K562 (cell line): ENCODE data around the gene TRIM33. TPM values are rescaled to one million over a fixed set of nuclear protein-coding genes. Genes with fewer than 3 reads are reported as not detected.

ENCODE experiments used
- EP300 ChIP-seq: IDR thresholded peaks from 2 replicates; pipeline ENCODE4 v1.6.1; 2012; ENCODE audit warnings: low read length, improper control_type of control experiment
- GABPB1 ChIP-seq: sonication (generic); formaldehyde crosslinking; IDR thresholded peaks from 2 replicates; pipeline ENCODE4 v1.8.0; 2022; ENCODE audit warnings: mild to moderate bottlenecking, missing genetic modification reagents
- KDM5B ChIP-seq: fragments of 200-600 bp; sonication (generic); IDR thresholded peaks from 2 replicates; pipeline ENCODE4 v1.6.1; 2012; ENCODE audit warnings: low read depth, mild to moderate bottlenecking, moderate library complexity, low read length, control low read depth, inconsistent platforms; ENCODE audit not compliant: insufficient replicate concordance
- RUNX1 ChIP-seq: sonication (generic); IDR thresholded peaks from 2 replicates; pipeline ENCODE4 v1.6.1; 2016; ENCODE audit warnings: antibody characterized with exemption, low read depth
- TEAD4 ChIP-seq, 2 experiments: sonication (generic) in 1 of 2; formaldehyde crosslinking in 1 of 2; IDR thresholded peaks; 2 replicates each; pipeline versions ENCODE4 v1.6.1 to v1.8.0; 2012 to 2022; ENCODE audit warnings: borderline replicate concordance in 1 of 2, inconsistent platforms in 1 of 2, low read length in 1 of 2, mild to moderate bottlenecking in 1 of 2, missing genetic modification reagents in 1 of 2
- ZBTB7A ChIP-seq: IDR thresholded peaks from 2 replicates; pipeline ENCODE4 v1.6.1; 2011; ENCODE audit warnings: low read depth, mild to moderate bottlenecking, low read length, moderate library complexity, borderline replicate concordance; ENCODE audit not compliant: control insufficient read depth
- ZNF561 ChIP-seq: fragments of 450-650 bp; formaldehyde crosslinking; conservative IDR thresholded peaks from 2 replicates; pipeline ENCODE4 v1.4.0; 2020; ENCODE audit warnings: mild to moderate bottlenecking, moderate library complexity
- polyA plus RNA-seq, 8 experiments: library from polyadenylated mRNA; depleted of rRNA in 4 of 8; stranded (reverse) in 5 of 8; unstranded in 3 of 8; fragments of >200 nt; fragmentation: Nextera tagmentation in 2 of 8; fragmentation: Illumina TruSeq in 1 of 8; extraction: Ambion mirVana in 2 of 8; extraction: Trizol in 1 of 8; gene quantifications; 2 replicates each; pipeline versions ENCODE4 v1.2.1 to v1.2.3, GENCODE V29; 2011 to 2014; ENCODE audit warnings: inconsistent platforms in 1 of 8, missing spikeins in 1 of 8
- total RNA-seq, 7 experiments: library from RNA; depleted of rRNA in 6 of 7; stranded (reverse); fragments of >200 nt in 6 of 7; fragmentation: Illumina TruSeq in 2 of 7; extraction: Trizol in 2 of 7; gene quantifications; 2 replicates each; pipeline versions ENCODE4 v1.2.1 to v1.2.3, GENCODE V29; 2011 to 2021; ENCODE audit warnings: low replicate concordance in 1 of 7
- TF ChIP-seq, protein P1 (sequence below): fragments of 450-650 bp; IDR thresholded peaks from 2 replicates; pipeline ENCODE4 v1.6.1; 2016; ENCODE audit warnings: mild to moderate bottlenecking, moderate library complexity
- TF ChIP-seq, protein P2 (sequence below): sonication (generic); formaldehyde crosslinking; IDR thresholded peaks from 2 replicates; pipeline ENCODE4 v1.8.1; 2023; ENCODE audit warnings: missing genetic modification reagents, mild to moderate bottlenecking, borderline replicate concordance

The TRIM33 gene
- total and polyA plus RNA-seq, 9 of the 15 experiments (the other 6 are each of a cell fraction or from before 2014, with no cell fraction given) = 9.3 to 58.4 (median 40.2) TPM

DNA sequence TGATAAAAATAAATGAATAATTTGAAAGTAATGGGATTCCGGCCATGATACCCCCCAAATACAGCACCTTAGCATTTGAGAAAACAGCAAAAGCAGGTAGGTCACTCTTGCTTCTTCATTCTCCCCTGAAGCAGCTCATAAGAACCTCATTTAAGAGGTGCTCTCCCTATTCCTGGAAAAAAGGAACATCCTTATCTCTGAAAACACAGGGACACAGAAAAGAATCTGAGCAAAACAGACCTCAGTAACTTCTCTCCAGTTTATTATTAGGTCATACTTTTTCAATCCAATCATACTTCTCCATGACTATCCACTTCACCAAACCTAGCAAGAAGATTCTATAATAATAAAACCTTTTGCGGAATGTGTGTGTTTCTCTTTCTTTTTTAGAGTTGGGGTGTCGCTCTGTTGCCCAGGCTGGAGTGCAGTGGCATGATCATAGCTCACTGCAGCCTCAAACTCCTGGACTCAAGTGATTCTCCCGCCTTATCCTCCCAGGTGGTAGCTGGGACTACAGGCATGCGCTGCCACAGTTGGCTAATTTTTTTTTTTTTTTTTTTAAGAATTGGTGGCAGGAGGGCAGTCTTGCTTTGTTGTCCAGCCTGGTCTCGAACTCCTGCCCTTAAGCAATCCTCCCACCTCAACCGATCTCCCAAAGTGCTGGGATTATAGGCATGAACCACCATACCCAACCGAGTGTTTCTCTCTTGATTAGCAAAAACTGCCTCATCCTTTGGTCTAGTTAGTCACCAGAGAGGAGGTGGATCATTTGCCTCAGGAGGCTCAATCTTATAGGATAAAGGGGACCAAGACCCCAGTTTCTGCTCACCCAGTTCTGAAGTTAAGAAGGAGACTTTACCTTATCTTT, 10.6 kb upstream of the TRIM33 start (continued):
- TF ChIP-seq, protein P1, sequence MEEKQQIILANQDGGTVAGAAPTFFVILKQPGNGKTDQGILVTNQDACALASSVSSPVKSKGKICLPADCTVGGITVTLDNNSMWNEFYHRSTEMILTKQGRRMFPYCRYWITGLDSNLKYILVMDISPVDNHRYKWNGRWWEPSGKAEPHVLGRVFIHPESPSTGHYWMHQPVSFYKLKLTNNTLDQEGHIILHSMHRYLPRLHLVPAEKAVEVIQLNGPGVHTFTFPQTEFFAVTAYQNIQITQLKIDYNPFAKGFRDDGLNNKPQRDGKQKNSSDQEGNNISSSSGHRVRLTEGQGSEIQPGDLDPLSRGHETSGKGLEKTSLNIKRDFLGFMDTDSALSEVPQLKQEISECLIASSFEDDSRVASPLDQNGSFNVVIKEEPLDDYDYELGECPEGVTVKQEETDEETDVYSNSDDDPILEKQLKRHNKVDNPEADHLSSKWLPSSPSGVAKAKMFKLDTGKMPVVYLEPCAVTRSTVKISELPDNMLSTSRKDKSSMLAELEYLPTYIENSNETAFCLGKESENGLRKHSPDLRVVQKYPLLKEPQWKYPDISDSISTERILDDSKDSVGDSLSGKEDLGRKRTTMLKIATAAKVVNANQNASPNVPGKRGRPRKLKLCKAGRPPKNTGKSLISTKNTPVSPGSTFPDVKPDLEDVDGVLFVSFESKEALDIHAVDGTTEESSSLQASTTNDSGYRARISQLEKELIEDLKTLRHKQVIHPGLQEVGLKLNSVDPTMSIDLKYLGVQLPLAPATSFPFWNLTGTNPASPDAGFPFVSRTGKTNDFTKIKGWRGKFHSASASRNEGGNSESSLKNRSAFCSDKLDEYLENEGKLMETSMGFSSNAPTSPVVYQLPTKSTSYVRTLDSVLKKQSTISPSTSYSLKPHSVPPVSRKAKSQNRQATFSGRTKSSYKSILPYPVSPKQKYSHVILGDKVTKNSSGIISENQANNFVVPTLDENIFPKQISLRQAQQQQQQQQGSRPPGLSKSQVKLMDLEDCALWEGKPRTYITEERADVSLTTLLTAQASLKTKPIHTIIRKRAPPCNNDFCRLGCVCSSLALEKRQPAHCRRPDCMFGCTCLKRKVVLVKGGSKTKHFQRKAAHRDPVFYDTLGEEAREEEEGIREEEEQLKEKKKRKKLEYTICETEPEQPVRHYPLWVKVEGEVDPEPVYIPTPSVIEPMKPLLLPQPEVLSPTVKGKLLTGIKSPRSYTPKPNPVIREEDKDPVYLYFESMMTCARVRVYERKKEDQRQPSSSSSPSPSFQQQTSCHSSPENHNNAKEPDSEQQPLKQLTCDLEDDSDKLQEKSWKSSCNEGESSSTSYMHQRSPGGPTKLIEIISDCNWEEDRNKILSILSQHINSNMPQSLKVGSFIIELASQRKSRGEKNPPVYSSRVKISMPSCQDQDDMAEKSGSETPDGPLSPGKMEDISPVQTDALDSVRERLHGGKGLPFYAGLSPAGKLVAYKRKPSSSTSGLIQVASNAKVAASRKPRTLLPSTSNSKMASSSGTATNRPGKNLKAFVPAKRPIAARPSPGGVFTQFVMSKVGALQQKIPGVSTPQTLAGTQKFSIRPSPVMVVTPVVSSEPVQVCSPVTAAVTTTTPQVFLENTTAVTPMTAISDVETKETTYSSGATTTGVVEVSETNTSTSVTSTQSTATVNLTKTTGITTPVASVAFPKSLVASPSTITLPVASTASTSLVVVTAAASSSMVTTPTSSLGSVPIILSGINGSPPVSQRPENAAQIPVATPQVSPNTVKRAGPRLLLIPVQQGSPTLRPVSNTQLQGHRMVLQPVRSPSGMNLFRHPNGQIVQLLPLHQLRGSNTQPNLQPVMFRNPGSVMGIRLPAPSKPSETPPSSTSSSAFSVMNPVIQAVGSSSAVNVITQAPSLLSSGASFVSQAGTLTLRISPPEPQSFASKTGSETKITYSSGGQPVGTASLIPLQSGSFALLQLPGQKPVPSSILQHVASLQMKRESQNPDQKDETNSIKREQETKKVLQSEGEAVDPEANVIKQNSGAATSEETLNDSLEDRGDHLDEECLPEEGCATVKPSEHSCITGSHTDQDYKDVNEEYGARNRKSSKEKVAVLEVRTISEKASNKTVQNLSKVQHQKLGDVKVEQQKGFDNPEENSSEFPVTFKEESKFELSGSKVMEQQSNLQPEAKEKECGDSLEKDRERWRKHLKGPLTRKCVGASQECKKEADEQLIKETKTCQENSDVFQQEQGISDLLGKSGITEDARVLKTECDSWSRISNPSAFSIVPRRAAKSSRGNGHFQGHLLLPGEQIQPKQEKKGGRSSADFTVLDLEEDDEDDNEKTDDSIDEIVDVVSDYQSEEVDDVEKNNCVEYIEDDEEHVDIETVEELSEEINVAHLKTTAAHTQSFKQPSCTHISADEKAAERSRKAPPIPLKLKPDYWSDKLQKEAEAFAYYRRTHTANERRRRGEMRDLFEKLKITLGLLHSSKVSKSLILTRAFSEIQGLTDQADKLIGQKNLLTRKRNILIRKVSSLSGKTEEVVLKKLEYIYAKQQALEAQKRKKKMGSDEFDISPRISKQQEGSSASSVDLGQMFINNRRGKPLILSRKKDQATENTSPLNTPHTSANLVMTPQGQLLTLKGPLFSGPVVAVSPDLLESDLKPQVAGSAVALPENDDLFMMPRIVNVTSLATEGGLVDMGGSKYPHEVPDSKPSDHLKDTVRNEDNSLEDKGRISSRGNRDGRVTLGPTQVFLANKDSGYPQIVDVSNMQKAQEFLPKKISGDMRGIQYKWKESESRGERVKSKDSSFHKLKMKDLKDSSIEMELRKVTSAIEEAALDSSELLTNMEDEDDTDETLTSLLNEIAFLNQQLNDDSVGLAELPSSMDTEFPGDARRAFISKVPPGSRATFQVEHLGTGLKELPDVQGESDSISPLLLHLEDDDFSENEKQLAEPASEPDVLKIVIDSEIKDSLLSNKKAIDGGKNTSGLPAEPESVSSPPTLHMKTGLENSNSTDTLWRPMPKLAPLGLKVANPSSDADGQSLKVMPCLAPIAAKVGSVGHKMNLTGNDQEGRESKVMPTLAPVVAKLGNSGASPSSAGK = peak; percentile 50; the same call in 1 of the 2 replicates
- no peak for TF ChIP-seq RUNX1
- TF ChIP-seq TEAD4 (IDR thresholded peaks at IDR 0.05; ENCODE audit: low read length) = peak; percentile 35; the same call in 1 of the 2 replicates
- no peak for TF ChIP-seq TEAD4 (CRISPR knock-in tag; IDR thresholded peaks at IDR 0.05; ENCODE audit: borderline replicate concordance)
- TF ChIP-seq ZNF561 (CRISPR knock-in tag) = no peak
- no peak for TF ChIP-seq KDM5B
- TF ChIP-seq ZBTB7A = peak; percentile 64; the same call in 1 of the 2 replicates
- TF ChIP-seq, protein P2, sequence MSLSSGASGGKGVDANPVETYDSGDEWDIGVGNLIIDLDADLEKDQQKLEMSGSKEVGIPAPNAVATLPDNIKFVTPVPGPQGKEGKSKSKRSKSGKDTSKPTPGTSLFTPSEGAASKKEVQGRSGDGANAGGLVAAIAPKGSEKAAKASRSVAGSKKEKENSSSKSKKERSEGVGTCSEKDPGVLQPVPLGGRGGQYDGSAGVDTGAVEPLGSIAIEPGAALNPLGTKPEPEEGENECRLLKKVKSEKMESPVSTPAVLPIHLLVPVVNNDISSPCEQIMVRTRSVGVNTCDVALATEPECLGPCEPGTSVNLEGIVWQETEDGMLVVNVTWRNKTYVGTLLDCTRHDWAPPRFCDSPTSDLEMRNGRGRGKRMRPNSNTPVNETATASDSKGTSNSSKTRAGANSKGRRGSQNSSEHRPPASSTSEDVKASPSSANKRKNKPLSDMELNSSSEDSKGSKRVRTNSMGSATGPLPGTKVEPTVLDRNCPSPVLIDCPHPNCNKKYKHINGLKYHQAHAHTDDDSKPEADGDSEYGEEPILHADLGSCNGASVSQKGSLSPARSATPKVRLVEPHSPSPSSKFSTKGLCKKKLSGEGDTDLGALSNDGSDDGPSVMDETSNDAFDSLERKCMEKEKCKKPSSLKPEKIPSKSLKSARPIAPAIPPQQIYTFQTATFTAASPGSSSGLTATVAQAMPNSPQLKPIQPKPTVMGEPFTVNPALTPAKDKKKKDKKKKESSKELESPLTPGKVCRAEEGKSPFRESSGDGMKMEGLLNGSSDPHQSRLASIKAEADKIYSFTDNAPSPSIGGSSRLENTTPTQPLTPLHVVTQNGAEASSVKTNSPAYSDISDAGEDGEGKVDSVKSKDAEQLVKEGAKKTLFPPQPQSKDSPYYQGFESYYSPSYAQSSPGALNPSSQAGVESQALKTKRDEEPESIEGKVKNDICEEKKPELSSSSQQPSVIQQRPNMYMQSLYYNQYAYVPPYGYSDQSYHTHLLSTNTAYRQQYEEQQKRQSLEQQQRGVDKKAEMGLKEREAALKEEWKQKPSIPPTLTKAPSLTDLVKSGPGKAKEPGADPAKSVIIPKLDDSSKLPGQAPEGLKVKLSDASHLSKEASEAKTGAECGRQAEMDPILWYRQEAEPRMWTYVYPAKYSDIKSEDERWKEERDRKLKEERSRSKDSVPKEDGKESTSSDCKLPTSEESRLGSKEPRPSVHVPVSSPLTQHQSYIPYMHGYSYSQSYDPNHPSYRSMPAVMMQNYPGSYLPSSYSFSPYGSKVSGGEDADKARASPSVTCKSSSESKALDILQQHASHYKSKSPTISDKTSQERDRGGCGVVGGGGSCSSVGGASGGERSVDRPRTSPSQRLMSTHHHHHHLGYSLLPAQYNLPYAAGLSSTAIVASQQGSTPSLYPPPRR (CRISPR knock-in tag) = no peak
- TF ChIP-seq EP300 = peak; percentile 39; the same call in 1 of the 2 replicates
- peak; percentile 21; the same call in 1 of the 2 replicates for TF ChIP-seq GABPB1 (CRISPR knock-in tag)
